Measurements from ENCODE around the gene TIMM17B. TPM values are rescaled to one million over a fixed set of nuclear protein-coding genes. Genes with fewer than 3 reads are reported as not detected.
"Not testable (repeated sequence)": the region's sequence is repeated elsewhere in the genome, so short reads cannot be mapped to it uniquely, and the experiment has no call there.

Gene TIMM17B
- total RNA-seq, 3 donors from 2014 or later (not counting 1 experiment from before 2014, with no cell fraction given): 40.3 to 45.6 (median 44.5) TPM

GRCh38 chrX:48890296-48890925 lies 7.2 kb downstream of the TIMM17B start:
- peak overlapping the region in 1 of 2 donors; percentile 58 for H3K27ac Mint-ChIP-seq
- no peaks in the 10 kb centered on the region for H3K27me3 Mint-ChIP-seq (ENCODE audit: low read depth in 2 of 2)
- Histone ChIP-seq H3K27ac (ENCODE audit: low read length) (no peak overlapping the region), H3K4me3 (ENCODE audit: low read length) (peak overlapping the region; percentile 13), H3K4me1 (ENCODE audit: control insufficient read depth, insufficient read depth, low read length) (peaks cover 14% of the 10 kb centered on the region), H3K9me3 (ENCODE audit: control insufficient read depth, insufficient read depth, low read length) (no peaks in the 10 kb centered on the region), H3K36me3 (ENCODE audit: control insufficient read depth, insufficient read depth, low read length) (peaks cover 10% of the 10 kb centered on the region), H3K27me3 (ENCODE audit: control insufficient read depth, insufficient read depth, low read length) (no peaks in the 10 kb centered on the region)
- no peak for ATAC-seq
- H3K36me3 Mint-ChIP-seq: no peaks in the 10 kb centered on the region
- intact Hi-C loops (cut with micrococcal nuclease): no loop called here
- WGBS (ENCODE audit: insufficient coverage): 36% methylated on average over 14 of the region's 15 CpGs
- peak overlapping the region; percentile 77 for H3K4me3 Mint-ChIP-seq
- TF ChIP-seq CTCF (IDR thresholded peaks at IDR 0.05): no peak
- DNase-seq: peak in 1 of 2 donors; percentile 20
- H3K9me3 Mint-ChIP-seq: no peaks in the 10 kb centered on the region
- peaks cover 6 to 14% of the 10 kb centered on the region in 2 donors for H3K4me1 Mint-ChIP-seq

GRCh38 chrX:48886586-48886985 lies 11.0 kb downstream of the TIMM17B start:
- H3K4me3 Mint-ChIP-seq; H3K27ac Mint-ChIP-seq; H3K36me3 ChIP-seq (ENCODE audit: control insufficient read depth, insufficient read depth, low read length); H3K4me1 ChIP-seq (ENCODE audit: control insufficient read depth, insufficient read depth, low read length); H3K27me3 Mint-ChIP-seq (ENCODE audit: low read depth in 2 of 2); H3K27ac ChIP-seq (ENCODE audit: low read length); ATAC-seq; H3K9me3 Mint-ChIP-seq; H3K36me3 Mint-ChIP-seq; DNase-seq; H3K27me3 ChIP-seq (ENCODE audit: control insufficient read depth, insufficient read depth, low read length); H3K4me3 ChIP-seq (ENCODE audit: low read length); intact Hi-C loops (cut with micrococcal nuclease); H3K9me3 ChIP-seq (ENCODE audit: control insufficient read depth, insufficient read depth, low read length): not testable (repeated sequence)
- 93% methylated on average over 4 of the region's 5 CpGs for WGBS (ENCODE audit: insufficient coverage)
- peaks cover 0 to 10% of the 10 kb centered on the region in 2 donors for H3K4me1 Mint-ChIP-seq

GRCh38 chrX:48883729-48884128 lies 13.8 kb downstream of the TIMM17B start:
- no peaks in the 10 kb centered on the region for H3K4me1 ChIP-seq (ENCODE audit: control insufficient read depth, insufficient read depth, low read length)
- H3K9me3 ChIP-seq (ENCODE audit: control insufficient read depth, insufficient read depth, low read length): no peaks in the 10 kb centered on the region
- no peaks in the 10 kb centered on the region for H3K36me3 ChIP-seq (ENCODE audit: control insufficient read depth, insufficient read depth, low read length)
- H3K27ac ChIP-seq (ENCODE audit: low read length): no peak overlapping the region
- Mint-ChIP-seq H3K36me3 (no peaks in the 10 kb centered on the region), H3K27me3 (ENCODE audit: low read depth in 2 of 2) (no peaks in the 10 kb centered on the region), H3K9me3 (no peaks in the 10 kb centered on the region), H3K4me3 (no peak overlapping the region), H3K4me1 (no peaks in the 10 kb centered on the region), H3K27ac (no peak overlapping the region)
- H3K4me3 ChIP-seq (ENCODE audit: low read length): no peak overlapping the region
- H3K27me3 ChIP-seq (ENCODE audit: control insufficient read depth, insufficient read depth, low read length): no peaks in the 10 kb centered on the region
- ATAC-seq (no peak), DNase-seq (no peak)
- 85% methylated on average over 10 of the region's 10 CpGs for WGBS (ENCODE audit: insufficient coverage)
- intact Hi-C loops (cut with micrococcal nuclease): no loop called here
- no peak for TF ChIP-seq CTCF (IDR thresholded peaks at IDR 0.05)

GRCh38 chrX:48876944-48877343 lies 20.6 kb downstream of the TIMM17B start:
- H3K4me1 Mint-ChIP-seq; H3K36me3 ChIP-seq (ENCODE audit: control insufficient read depth, insufficient read depth, low read length); H3K27me3 ChIP-seq (ENCODE audit: control insufficient read depth, insufficient read depth, low read length); DNase-seq; H3K36me3 Mint-ChIP-seq; H3K27ac ChIP-seq (ENCODE audit: low read length); H3K4me1 ChIP-seq (ENCODE audit: control insufficient read depth, insufficient read depth, low read length); ATAC-seq; H3K9me3 ChIP-seq (ENCODE audit: control insufficient read depth, insufficient read depth, low read length); H3K27ac Mint-ChIP-seq; H3K9me3 Mint-ChIP-seq; intact Hi-C loops (cut with micrococcal nuclease); H3K4me3 ChIP-seq (ENCODE audit: low read length); H3K4me3 Mint-ChIP-seq: not testable (repeated sequence)
- no CpG with 5 or more reads among the region's 4 CpGs for WGBS (ENCODE audit: insufficient coverage)
- peaks cover 2 to 17% of the 10 kb centered on the region in 2 donors for H3K27me3 Mint-ChIP-seq (ENCODE audit: low read depth in 2 of 2)

GRCh38 chrX:48872017-48872416 lies 25.6 kb downstream of the TIMM17B start:
- H3K27me3 ChIP-seq (ENCODE audit: control insufficient read depth, insufficient read depth, low read length); H3K9me3 Mint-ChIP-seq; H3K9me3 ChIP-seq (ENCODE audit: control insufficient read depth, insufficient read depth, low read length); H3K27ac ChIP-seq (ENCODE audit: low read length); H3K36me3 Mint-ChIP-seq; ATAC-seq; H3K4me1 ChIP-seq (ENCODE audit: control insufficient read depth, insufficient read depth, low read length); H3K27ac Mint-ChIP-seq; H3K4me3 ChIP-seq (ENCODE audit: low read length); H3K4me3 Mint-ChIP-seq; H3K4me1 Mint-ChIP-seq; H3K36me3 ChIP-seq (ENCODE audit: control insufficient read depth, insufficient read depth, low read length); DNase-seq; intact Hi-C loops (cut with micrococcal nuclease): not testable (repeated sequence)
- peaks cover 2 to 35% of the 10 kb centered on the region in 2 donors for H3K27me3 Mint-ChIP-seq (ENCODE audit: low read depth in 2 of 2)
- WGBS (ENCODE audit: insufficient coverage): no CpG with 5 or more reads among the region's 2 CpGs

All from natural killer cell (primary cell).